ENCODE measurements around the gene ADGRA3. TPM values are rescaled to one million over a fixed set of nuclear protein-coding genes. Genes with fewer than 3 reads are reported as not detected.

Gene ADGRA3
- total and polyA plus RNA-seq, 7 donors: 7.4 to 32.1 (median 19.0) TPM

- peaks cover 19% of the 10 kb centered on the region for H3K4me1 ChIP-seq
- no peak for DNase-seq
- no peak for ATAC-seq
- H3K27ac ChIP-seq: peak overlapping the region; percentile 70
- intact Hi-C loops (cut with DNase I): no loop called here
- WGBS, 3 donors: 72 to 77% (median 73%) methylated on average over 6 of the region's 6 CpGs
- no peak overlapping the region for H3K4me3 ChIP-seq
- H3K36me3 ChIP-seq (ENCODE audit: insufficient read depth in 1 of 2, low read depth in 1 of 2): no peaks in the 10 kb centered on the region
- TF ChIP-seq CTCF (IDR thresholded peaks at IDR 0.05): no peak
- no peaks in the 10 kb centered on the region for H3K9me3 ChIP-seq
- H3K27me3 ChIP-seq (ENCODE audit: insufficient read depth in 3 of 3, low read length in 2 of 3): no peaks in the 10 kb centered on the region
These were observed 17.0 kb downstream of the ADGRA3 start for GRCh38 chr4:22498866-22499265.

- no peaks in the 10 kb centered on the region for H3K27me3 ChIP-seq (ENCODE audit: insufficient read depth in 3 of 3, low read length in 2 of 3)
- no peak for TF ChIP-seq CTCF (IDR thresholded peaks at IDR 0.05)
- no peak overlapping the region for H3K4me3 ChIP-seq
- H3K27ac ChIP-seq: no peak overlapping the region
- peaks cover 30% of the 10 kb centered on the region for H3K4me1 ChIP-seq
- DNase-seq: no peak
- no peaks in the 10 kb centered on the region for H3K36me3 ChIP-seq (ENCODE audit: insufficient read depth in 1 of 2, low read depth in 1 of 2)
- no peak for ATAC-seq
- no peaks in the 10 kb centered on the region for H3K9me3 ChIP-seq
- intact Hi-C loops (cut with DNase I): no loop called here
- WGBS, 3 donors: 72 to 82% (median 81%) methylated on average over 6 of the region's 6 CpGs
These were observed 19.6 kb downstream of the ADGRA3 start for GRCh38 chr4:22496165-22496813.

GRCh38 chr4:22493523-22493922 is 22.3 kb downstream of the ADGRA3 start:
- ATAC-seq (peak in 3 of 4 donors; percentile 21 to 50 (median 50)), DNase-seq (no peak)
- Histone ChIP-seq H3K36me3 (ENCODE audit: insufficient read depth in 1 of 2, low read depth in 1 of 2) (no peaks in the 10 kb centered on the region), H3K9me3 (no peaks in the 10 kb centered on the region), H3K27ac (no peak overlapping the region), H3K4me1 (peaks cover 33% of the 10 kb centered on the region), H3K4me3 (no peak overlapping the region), H3K27me3 (ENCODE audit: insufficient read depth in 3 of 3, low read length in 2 of 3) (no peaks in the 10 kb centered on the region)
- no peak for TF ChIP-seq CTCF (IDR thresholded peaks at IDR 0.05)
- 49 to 74% (median 50%) methylated on average over 5 of the region's 5 CpGs for WGBS, 3 donors
- intact Hi-C loops (cut with DNase I): no loop called here

GRCh38 chr4:22492987-22493386 is 22.9 kb downstream of the ADGRA3 start:
- Histone ChIP-seq H3K36me3 (ENCODE audit: insufficient read depth in 1 of 2, low read depth in 1 of 2) (no peaks in the 10 kb centered on the region), H3K4me3 (no peak overlapping the region), H3K4me1 (peaks cover 38% of the 10 kb centered on the region), H3K27ac (no peak overlapping the region), H3K27me3 (ENCODE audit: insufficient read depth in 3 of 3, low read length in 2 of 3) (no peaks in the 10 kb centered on the region), H3K9me3 (no peaks in the 10 kb centered on the region)
- TF ChIP-seq CTCF (IDR thresholded peaks at IDR 0.05): no peak
- ATAC-seq: no peak
- intact Hi-C loops (cut with DNase I): no loop called here
- DNase-seq: no peak
- 93 to 94% (median 93%) methylated on average over 2 of the region's 2 CpGs for WGBS, 3 donors

- H3K36me3 ChIP-seq (ENCODE audit: insufficient read depth in 1 of 2, low read depth in 1 of 2): no peaks in the 10 kb centered on the region
- no peaks in the 10 kb centered on the region for H3K9me3 ChIP-seq
- H3K27me3 ChIP-seq (ENCODE audit: insufficient read depth in 3 of 3, low read length in 2 of 3): no peaks in the 10 kb centered on the region
- WGBS, 3 donors: 81 to 87% (median 85%) methylated on average over 6 of the region's 6 CpGs
- intact Hi-C loops (cut with DNase I): no loop called here
- H3K4me1 ChIP-seq: peaks cover 49% of the 10 kb centered on the region
- no peak overlapping the region for H3K27ac ChIP-seq
- no peak for TF ChIP-seq CTCF (IDR thresholded peaks at IDR 0.05)
- DNase-seq: no peak
- ATAC-seq: no peak
- H3K4me3 ChIP-seq: no peak overlapping the region
These were observed 23.9 kb downstream of the ADGRA3 start for GRCh38 chr4:22491939-22492338.

Data from psoas muscle (tissue), 8 donors.